Measurements from ENCODE around the gene WDR55. TPM values are rescaled to one million over a fixed set of nuclear protein-coding genes. Genes with fewer than 3 reads are reported as not detected.

Gene WDR55
- total and polyA plus RNA-seq, 2 of the 13 experiments (the other 11 are each of a cell fraction or from before 2014, with no cell fraction given): 17.7 to 18.2 TPM

GRCh38 chr5:140690941-140691924 is 26.5 kb downstream of the WDR55 start, which contains the start of the genes HARS1 and HARS2 (continued):
- TF ChIP-seq, protein P1, sequence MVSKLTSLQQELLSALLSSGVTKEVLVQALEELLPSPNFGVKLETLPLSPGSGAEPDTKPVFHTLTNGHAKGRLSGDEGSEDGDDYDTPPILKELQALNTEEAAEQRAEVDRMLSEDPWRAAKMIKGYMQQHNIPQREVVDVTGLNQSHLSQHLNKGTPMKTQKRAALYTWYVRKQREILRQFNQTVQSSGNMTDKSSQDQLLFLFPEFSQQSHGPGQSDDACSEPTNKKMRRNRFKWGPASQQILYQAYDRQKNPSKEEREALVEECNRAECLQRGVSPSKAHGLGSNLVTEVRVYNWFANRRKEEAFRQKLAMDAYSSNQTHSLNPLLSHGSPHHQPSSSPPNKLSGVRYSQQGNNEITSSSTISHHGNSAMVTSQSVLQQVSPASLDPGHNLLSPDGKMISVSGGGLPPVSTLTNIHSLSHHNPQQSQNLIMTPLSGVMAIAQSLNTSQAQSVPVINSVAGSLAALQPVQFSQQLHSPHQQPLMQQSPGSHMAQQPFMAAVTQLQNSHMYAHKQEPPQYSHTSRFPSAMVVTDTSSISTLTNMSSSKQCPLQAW (CRISPR knock-in tag; IDR thresholded peaks at IDR 0.05): peak; percentile 94
- TF ChIP-seq, protein P2, sequence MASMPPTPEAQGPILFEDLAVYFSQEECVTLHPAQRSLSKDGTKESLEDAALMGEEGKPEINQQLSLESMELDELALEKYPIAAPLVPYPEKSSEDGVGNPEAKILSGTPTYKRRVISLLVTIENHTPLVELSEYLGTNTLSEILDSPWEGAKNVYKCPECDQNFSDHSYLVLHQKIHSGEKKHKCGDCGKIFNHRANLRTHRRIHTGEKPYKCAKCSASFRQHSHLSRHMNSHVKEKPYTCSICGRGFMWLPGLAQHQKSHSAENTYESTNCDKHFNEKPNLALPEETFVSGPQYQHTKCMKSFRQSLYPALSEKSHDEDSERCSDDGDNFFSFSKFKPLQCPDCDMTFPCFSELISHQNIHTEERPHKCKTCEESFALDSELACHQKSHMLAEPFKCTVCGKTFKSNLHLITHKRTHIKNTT (CRISPR knock-in tag; IDR thresholded peaks at IDR 0.05): no peak
- TF ChIP-seq, protein P3, sequence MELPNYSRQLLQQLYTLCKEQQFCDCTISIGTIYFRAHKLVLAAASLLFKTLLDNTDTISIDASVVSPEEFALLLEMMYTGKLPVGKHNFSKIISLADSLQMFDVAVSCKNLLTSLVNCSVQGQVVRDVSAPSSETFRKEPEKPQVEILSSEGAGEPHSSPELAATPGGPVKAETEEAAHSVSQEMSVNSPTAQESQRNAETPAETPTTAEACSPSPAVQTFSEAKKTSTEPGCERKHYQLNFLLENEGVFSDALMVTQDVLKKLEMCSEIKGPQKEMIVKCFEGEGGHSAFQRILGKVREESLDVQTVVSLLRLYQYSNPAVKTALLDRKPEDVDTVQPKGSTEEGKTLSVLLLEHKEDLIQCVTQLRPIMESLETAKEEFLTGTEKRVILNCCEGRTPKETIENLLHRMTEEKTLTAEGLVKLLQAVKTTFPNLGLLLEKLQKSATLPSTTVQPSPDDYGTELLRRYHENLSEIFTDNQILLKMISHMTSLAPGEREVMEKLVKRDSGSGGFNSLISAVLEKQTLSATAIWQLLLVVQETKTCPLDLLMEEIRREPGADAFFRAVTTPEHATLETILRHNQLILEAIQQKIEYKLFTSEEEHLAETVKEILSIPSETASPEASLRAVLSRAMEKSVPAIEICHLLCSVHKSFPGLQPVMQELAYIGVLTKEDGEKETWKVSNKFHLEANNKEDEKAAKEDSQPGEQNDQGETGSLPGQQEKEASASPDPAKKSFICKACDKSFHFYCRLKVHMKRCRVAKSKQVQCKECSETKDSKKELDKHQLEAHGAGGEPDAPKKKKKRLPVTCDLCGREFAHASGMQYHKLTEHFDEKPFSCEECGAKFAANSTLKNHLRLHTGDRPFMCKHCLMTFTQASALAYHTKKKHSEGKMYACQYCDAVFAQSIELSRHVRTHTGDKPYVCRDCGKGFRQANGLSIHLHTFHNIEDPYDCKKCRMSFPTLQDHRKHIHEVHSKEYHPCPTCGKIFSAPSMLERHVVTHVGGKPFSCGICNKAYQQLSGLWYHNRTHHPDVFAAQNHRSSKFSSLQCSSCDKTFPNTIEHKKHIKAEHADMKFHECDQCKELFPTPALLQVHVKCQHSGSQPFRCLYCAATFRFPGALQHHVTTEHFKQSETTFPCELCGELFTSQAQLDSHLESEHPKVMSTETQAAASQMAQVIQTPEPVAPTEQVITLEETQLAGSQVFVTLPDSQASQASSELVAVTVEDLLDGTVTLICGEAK (IDR thresholded peaks at IDR 0.05): peak; percentile 72
- TF ChIP-seq, protein P3 (CRISPR knock-in tag; IDR thresholded peaks at IDR 0.05): peak; percentile 38; the same call in 1 of the 2 replicates
- TF ChIP-seq ZBTB7A (CRISPR knock-in tag; IDR thresholded peaks at IDR 0.05) (no peak), ZFY (CRISPR knock-in tag; IDR thresholded peaks at IDR 0.05) (peak; percentile 92), GATAD1 (CRISPR knock-in tag; IDR thresholded peaks at IDR 0.05) (peak; percentile 94), IKZF1 (IDR thresholded peaks at IDR 0.05) (no peak), ZNF354B (CRISPR knock-in tag; IDR thresholded peaks at IDR 0.05) (no peak), CHD2 (IDR thresholded peaks at IDR 0.05; ENCODE audit: low read depth, low read length) (peak; percentile 35; the same call in 1 of the 2 replicates), NR2F1 (CRISPR knock-in tag; IDR thresholded peaks at IDR 0.05) (no peak), ZIK1 (CRISPR knock-in tag; IDR thresholded peaks at IDR 0.05; ENCODE audit: borderline replicate concordance, low read depth) (0 out of 2 replicates have a peak, but pooled peaks have one; percentile 38), CREB1 (IDR thresholded peaks at IDR 0.05) (peak; percentile 18; the same call in 1 of the 2 replicates), CREB1 (CRISPR knock-in tag; IDR thresholded peaks at IDR 0.05) (peak; percentile 74; the same call in 1 of the 2 replicates), AKAP8 (CRISPR knock-in tag; IDR thresholded peaks at IDR 0.05) (no peak), ZFYVE20 (CRISPR knock-in tag; IDR thresholded peaks at IDR 0.05; ENCODE audit: borderline replicate concordance, low read depth) (no peak)
- TF ChIP-seq, protein P4, sequence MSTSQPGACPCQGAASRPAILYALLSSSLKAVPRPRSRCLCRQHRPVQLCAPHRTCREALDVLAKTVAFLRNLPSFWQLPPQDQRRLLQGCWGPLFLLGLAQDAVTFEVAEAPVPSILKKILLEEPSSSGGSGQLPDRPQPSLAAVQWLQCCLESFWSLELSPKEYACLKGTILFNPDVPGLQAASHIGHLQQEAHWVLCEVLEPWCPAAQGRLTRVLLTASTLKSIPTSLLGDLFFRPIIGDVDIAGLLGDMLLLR (CRISPR knock-in tag; IDR thresholded peaks at IDR 0.05): no peak

Data from HepG2 (cell line).